Fibroblast of mammary gland (primary cell): Measurements from ENCODE around the gene F2R.

Source experiments
- DNase-seq: peaks from one replicate; pipeline ENCODE4 v3.0.0-alpha.2; 2010; ENCODE audit warnings: low read depth
- H3K4me3 ChIP-seq: 2 replicates; pipeline ENCODE4 v1.5.1; 2011; ENCODE audit warnings: low read depth, mild to moderate bottlenecking, low read length, moderate library complexity; ENCODE audit not compliant: control insufficient read depth
- CTCF ChIP-seq: conservative IDR thresholded peaks from 2 replicates; pipeline ENCODE4 v1.5.1; 2011; ENCODE audit warnings: low read depth, low read length, inconsistent platforms; ENCODE audit not compliant: control insufficient read depth, insufficient read depth

The F2R gene

GRCh38 chr5:76704131-76704663, 11.7 kb upstream of the F2R start:
- TF ChIP-seq CTCF = no peak
- H3K4me3 ChIP-seq = no peak overlapping the region
- DNase-seq = peak; percentile 23

GRCh38 chr5:76705574-76705973, 10.4 kb upstream of the F2R start:
- no peak overlapping the region for H3K4me3 ChIP-seq
- TF ChIP-seq CTCF = no peak
- DNase-seq = no peak

- no peak overlapping the region for H3K4me3 ChIP-seq
- peak; percentile 83 for DNase-seq
- TF ChIP-seq CTCF = no peak
Observed at GRCh38 chr5:76709762-76710161, 6.2 kb upstream of the F2R start.

GRCh38 chr5:76710991-76711390, 4.9 kb upstream of the F2R start:
- no peak overlapping the region for H3K4me3 ChIP-seq
- DNase-seq = peak; percentile 39
- no peak for TF ChIP-seq CTCF

GRCh38 chr5:76714751-76715485, 1.0 kb upstream of the F2R start:
- TF ChIP-seq CTCF = no peak
- no peak for DNase-seq
- peak overlapping the region; percentile 89 for H3K4me3 ChIP-seq

GRCh38 chr5:76715486-76715735, 515 bp upstream of the F2R start:
- peak overlapping the region; percentile 89 for H3K4me3 ChIP-seq
- no peak for TF ChIP-seq CTCF
- DNase-seq = no peak
